ENCODE results near the gene BANF2. TPM values are rescaled to one million over a fixed set of nuclear protein-coding genes. Genes with fewer than 3 reads are reported as not detected.

BANF2 gene
- total RNA-seq, 2 donors from 2014 or later, result 1.9 TPM; not detected in 1

- DNase-seq (ENCODE audit: low spot score), result no peak
- no peak for TF ChIP-seq POLR2A (IDR thresholded peaks at IDR 0.05)
- Histone ChIP-seq H3K4me3 (no peak overlapping the region), H3K4me1 (replicated peaks) (no peaks in the 10 kb centered on the region), H3K36me3 (no peaks in the 10 kb centered on the region), H3K9me3 (no peaks in the 10 kb centered on the region), H3K27me3 (replicated peaks; ENCODE audit: insufficient read depth) (no peaks in the 10 kb centered on the region), H3K27ac (no peak overlapping the region)
- WGBS, result 62% methylated on average over 1 of the region's 1 CpG
- intact Hi-C loops (cut with DNase I), result no loop called here
Observed at GRCh38 chr20:17759449-17759848, 59.7 kb downstream of the BANF2 start.

DNA sequence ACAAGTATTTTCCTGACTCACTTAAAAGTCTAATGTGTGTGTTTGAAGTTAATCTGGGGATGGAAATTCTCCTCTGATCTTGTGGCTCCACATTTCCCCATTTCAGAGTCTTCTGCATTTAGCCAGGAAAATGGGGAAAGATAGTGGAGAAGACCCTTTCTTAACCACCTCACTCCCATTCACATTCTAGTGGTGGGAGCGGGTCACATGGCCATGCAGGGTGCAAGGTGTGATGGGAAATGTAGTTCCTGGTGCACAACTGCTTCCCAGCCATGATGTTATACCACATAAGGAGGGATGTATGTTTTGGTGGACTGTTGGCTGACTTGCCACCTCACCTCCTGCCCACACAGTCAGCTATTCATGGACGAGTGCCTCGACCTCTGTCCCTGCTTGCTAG lies 61.8 kb downstream of the BANF2 start:
- Histone ChIP-seq H3K27me3 (replicated peaks; ENCODE audit: insufficient read depth) (no peaks in the 10 kb centered on the region), H3K4me1 (replicated peaks) (no peaks in the 10 kb centered on the region), H3K27ac (no peak overlapping the region), H3K36me3 (no peaks in the 10 kb centered on the region), H3K4me3 (no peak overlapping the region), H3K9me3 (no peaks in the 10 kb centered on the region)
- WGBS, result 90% methylated on average over 3 of the region's 3 CpGs
- intact Hi-C loops (cut with DNase I), result no loop called here
- DNase-seq (ENCODE audit: low spot score), result no peak
- TF ChIP-seq POLR2A (IDR thresholded peaks at IDR 0.05) (no peak), POLR2AphosphoS5 (IDR thresholded peaks at IDR 0.05) (no peak), CTCF (IDR thresholded peaks at IDR 0.05) (no peak)

GRCh38 chr20:17762243-17762872 lies 62.6 kb downstream of the BANF2 start:
- Histone ChIP-seq H3K27ac (no peak overlapping the region), H3K4me1 (replicated peaks) (no peaks in the 10 kb centered on the region), H3K27me3 (replicated peaks; ENCODE audit: insufficient read depth) (no peaks in the 10 kb centered on the region), H3K4me3 (no peak overlapping the region), H3K9me3 (no peaks in the 10 kb centered on the region), H3K36me3 (no peaks in the 10 kb centered on the region)
- no peak for DNase-seq (ENCODE audit: low spot score)
- no peak for TF ChIP-seq POLR2AphosphoS5 (IDR thresholded peaks at IDR 0.05)
- no peak for TF ChIP-seq CTCF (IDR thresholded peaks at IDR 0.05)
- TF ChIP-seq POLR2A (IDR thresholded peaks at IDR 0.05), result no peak
- 80% methylated on average over 7 of the region's 7 CpGs for WGBS
- intact Hi-C loops (cut with DNase I), result no loop called here

DNA sequence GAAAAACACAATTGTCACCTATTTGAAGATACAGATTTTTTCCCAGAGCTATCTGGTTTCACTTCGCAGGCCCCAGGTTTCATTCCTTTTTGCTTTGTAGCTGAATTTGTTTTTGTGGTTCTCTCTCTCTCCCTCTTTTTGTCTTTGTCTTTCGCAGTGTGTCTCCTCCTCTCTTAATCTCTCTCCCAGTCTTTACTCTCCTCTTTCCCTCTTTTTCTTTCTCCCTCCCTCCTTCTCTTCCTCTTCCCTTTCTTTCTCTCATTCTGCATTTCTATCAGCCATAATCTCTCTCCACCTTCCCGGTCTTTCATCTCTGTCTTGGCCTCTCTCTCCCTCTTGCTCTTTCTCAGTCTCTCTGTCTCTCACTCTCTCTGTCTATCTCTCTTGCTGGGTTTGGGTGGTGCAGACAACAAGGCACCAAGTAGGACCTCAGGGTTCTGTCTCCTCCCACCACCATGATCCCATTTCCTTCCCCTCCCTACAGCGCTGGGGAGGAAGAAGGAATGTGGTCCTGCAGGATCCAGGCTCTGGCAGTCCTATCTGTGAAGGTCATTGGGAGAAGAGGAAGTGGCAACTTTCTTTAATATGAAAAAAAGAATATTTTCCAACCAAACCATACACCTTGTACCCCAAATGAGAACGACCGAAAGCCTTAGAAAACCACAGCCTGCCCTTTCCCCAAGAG lies 63.2 kb downstream of the BANF2 start:
- no peaks in the 10 kb centered on the region for H3K4me1 ChIP-seq (replicated peaks)
- no peaks in the 10 kb centered on the region for H3K9me3 ChIP-seq
- H3K27ac ChIP-seq, result no peak overlapping the region
- no peak for TF ChIP-seq CTCF (IDR thresholded peaks at IDR 0.05)
- no peak for TF ChIP-seq POLR2AphosphoS5 (IDR thresholded peaks at IDR 0.05)
- no peak for TF ChIP-seq POLR2A (IDR thresholded peaks at IDR 0.05)
- WGBS, result 72% methylated on average over 6 of the region's 6 CpGs
- no peak for DNase-seq (ENCODE audit: low spot score)
- H3K27me3 ChIP-seq (replicated peaks; ENCODE audit: insufficient read depth), result no peaks in the 10 kb centered on the region
- H3K36me3 ChIP-seq, result no peaks in the 10 kb centered on the region
- H3K4me3 ChIP-seq, result no peak overlapping the region
- intact Hi-C loops (cut with DNase I), result no loop called here

GRCh38 chr20:17765017-17765416 lies 65.3 kb downstream of the BANF2 start:
- H3K27me3 ChIP-seq (replicated peaks; ENCODE audit: insufficient read depth), result no peaks in the 10 kb centered on the region
- no peak for DNase-seq (ENCODE audit: low spot score)
- H3K27ac ChIP-seq, result no peak overlapping the region
- H3K9me3 ChIP-seq, result no peaks in the 10 kb centered on the region
- H3K4me1 ChIP-seq (replicated peaks), result no peaks in the 10 kb centered on the region
- intact Hi-C loops (cut with DNase I), result no loop called here
- no peak overlapping the region for H3K4me3 ChIP-seq
- WGBS, result 84% methylated on average over 4 of the region's 4 CpGs
- H3K36me3 ChIP-seq, result no peaks in the 10 kb centered on the region
- TF ChIP-seq CTCF (IDR thresholded peaks at IDR 0.05) (no peak), POLR2A (IDR thresholded peaks at IDR 0.05) (no peak), POLR2AphosphoS5 (IDR thresholded peaks at IDR 0.05) (no peak)

All from prostate gland (tissue), 2 donors.